Inflammatory macrophage treated with lipopolysaccharide for 1 hour (primary cell): ENCODE data around the gene MALT1.
"Not testable (repeated sequence)": the region's sequence is repeated elsewhere in the genome, so short reads cannot be mapped to it uniquely, and the experiment has no call there.

Experiments used
- DNase-seq, 2 donors: peaks; one replicate each; pipeline ENCODE4 v3.0.0-alpha.2; 2020 to 2022

MALT1 gene

DNA sequence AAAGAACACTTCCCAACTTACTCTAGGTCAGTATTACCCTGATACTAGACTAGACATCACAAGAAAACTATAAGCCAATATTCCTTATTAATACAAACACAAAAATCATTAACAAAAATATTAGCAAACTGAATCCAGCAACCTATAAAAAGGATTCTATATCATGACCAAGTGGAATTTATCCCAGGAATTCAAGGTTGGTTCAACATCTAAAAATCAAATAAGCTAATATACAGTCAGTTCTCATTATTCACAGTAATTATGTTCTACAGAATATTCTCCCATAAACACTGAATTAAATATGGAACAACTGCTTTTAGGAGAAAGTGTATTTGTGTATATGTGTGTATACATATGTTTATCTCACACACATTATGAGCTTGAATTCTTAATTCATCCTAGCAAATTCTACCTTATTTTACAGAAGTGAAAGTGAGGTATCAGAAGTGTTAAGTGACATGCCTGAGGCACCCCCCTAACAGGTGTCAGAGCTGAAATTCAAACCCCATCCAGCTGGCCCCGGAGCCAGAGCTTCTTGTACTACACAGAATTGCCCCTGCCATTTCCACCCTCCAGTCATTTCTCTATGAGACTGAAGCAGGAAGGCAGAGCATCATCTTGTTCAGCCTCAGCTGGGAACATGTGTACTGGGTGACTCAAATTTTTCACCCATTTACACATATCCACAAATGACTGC lies 77.8 kb downstream of the MALT1 start:
- no peak for DNase-seq

DNA sequence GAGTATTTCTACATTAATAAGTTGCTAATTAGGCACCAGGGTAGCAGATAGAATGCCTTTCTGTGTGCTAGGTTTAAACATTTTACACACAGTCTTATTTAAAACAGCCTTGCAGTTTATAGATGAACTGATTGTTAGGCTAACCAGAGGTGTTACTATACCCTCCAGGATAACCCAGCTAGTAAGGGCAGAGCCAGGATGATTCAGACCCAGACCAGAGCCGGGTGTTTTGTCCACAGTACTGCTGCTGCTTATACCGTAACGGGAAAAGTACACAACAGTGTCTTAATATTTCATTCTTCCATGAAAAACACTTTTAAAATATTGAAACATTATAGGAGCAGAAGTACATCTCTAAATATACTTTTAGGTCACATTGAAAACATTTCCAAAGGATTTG lies 82.7 kb downstream of the MALT1 start:
- no peak for DNase-seq

- DNase-seq, result peak; percentile 67 to 70
These were observed 83.3 kb downstream of the MALT1 start for GRCh38 chr18:58754544-58755068.

- no peak for DNase-seq
These were observed 84.2 kb downstream of the MALT1 start for GRCh38 chr18:58755304-58756010.

GRCh38 chr18:58756148-58756547 lies 84.9 kb downstream of the MALT1 start:
- no peak for DNase-seq

DNA sequence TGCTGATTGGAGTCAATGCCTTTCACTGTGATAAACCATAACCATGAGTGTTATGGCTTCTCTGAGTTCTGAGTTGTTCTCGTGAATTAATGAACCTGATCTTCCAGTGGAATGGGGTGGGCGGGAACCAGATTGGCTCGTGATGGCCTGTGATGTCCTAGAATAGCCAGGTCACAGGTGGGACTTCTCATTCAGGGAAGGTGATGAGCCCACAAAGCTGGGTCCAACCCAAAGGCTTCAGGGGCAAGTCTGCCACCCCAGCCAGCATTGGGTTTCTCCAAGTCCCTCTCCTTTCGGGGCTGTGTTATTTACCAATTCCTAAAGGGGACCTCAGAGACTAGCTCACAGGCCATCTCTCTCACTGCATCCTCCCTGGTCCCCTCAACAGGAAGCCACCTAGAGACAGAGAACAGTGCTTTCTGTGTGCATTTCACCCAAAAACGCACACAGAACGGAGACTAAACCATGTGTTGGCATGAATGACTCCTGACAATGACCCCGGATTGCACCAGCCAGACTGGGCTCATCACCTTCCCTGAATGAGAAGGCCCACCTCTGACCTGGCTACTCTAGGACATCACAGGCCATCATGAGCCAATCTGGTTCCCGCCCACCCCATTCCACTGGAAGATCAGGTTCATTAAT lies 85.5 kb downstream of the MALT1 start:
- no peak for DNase-seq

- DNase-seq, result not testable (repeated sequence)
These were observed 86.1 kb downstream of the MALT1 start for GRCh38 chr18:58757351-58757750.

GRCh38 chr18:58758046-58758445 lies 86.8 kb downstream of the MALT1 start:
- no peak for DNase-seq

GRCh38 chr18:58758606-58759005 lies 87.3 kb downstream of the MALT1 start:
- no peak for DNase-seq

DNA sequence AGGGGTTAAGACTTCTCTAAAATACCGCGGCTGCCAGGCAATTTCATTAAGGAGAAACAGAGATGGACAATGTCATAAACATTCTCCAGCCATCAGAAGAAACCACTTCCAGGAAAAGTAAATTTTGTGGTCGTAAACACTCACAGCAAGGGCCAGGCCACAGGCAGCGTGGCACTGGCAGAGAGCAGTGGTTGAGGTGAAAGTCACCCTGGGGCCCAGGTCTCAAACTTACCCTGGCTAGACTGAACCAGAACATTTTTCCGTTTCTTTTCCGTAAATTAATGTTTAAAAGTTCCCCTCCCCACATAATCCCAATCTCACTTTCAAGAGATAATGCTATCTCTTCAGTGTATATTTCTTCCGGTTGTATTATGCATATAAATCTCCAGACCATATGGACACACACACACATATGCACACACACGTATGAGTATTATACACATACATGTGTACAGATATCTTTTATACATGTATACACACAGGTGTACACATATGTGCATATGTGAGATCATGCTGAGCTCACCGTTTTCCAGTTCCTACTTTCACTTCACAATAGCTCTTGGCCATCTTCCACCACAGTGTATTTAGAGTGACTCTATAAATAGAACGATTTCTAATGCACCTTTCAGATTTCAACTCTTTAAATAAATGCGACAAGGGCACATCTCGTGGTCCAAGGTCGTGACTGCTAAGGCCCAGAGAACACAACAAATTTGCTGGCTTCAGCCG lies 90.1 kb downstream of the MALT1 start:
- DNase-seq, result no peak

- no peak for DNase-seq
These were observed 90.9 kb downstream of the MALT1 start for GRCh38 chr18:58761970-58762780.

DNA sequence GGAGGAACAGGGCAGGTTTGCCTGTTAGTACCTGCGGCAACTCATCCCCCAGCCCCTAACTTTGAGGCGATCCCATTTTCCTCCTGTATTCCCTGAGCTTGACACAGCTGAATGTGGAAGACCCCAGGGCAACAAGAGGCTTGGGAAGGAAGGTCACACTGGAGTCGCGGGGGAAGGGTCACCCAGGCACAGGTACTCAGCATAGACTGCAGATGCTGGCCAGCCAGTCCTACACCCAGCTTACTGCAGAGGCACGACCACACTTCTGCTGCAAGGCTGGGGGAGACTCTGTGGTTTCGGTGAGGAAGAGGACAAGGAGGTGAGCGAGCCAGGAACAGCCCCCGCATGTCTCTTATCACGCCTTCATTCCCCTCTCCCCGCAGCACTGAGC lies 91.5 kb downstream of the MALT1 start:
- DNase-seq, result no peak

GRCh38 chr18:58766164-58766563 lies 94.9 kb downstream of the MALT1 start:
- no peak for DNase-seq

DNA sequence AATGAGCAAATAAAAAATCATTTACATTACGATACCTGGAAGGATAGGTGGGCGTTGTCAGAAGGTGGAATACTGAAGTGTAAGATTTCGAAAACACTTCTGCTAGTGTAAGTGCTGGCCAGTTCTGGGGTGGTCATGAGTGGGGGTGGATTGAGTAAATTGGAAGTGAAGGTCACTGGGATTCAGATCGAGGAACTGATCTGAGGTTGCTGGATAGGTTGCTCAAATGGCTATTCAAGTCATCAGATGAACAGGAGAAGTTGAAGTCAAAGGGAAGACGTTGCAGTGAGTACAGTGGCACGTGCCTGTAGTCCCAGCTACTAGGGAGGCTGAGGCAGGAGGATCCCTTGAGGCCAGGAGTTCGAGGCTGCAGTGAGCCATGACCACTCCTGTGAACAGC lies 95.7 kb downstream of the MALT1 start:
- no peak for DNase-seq

DNA sequence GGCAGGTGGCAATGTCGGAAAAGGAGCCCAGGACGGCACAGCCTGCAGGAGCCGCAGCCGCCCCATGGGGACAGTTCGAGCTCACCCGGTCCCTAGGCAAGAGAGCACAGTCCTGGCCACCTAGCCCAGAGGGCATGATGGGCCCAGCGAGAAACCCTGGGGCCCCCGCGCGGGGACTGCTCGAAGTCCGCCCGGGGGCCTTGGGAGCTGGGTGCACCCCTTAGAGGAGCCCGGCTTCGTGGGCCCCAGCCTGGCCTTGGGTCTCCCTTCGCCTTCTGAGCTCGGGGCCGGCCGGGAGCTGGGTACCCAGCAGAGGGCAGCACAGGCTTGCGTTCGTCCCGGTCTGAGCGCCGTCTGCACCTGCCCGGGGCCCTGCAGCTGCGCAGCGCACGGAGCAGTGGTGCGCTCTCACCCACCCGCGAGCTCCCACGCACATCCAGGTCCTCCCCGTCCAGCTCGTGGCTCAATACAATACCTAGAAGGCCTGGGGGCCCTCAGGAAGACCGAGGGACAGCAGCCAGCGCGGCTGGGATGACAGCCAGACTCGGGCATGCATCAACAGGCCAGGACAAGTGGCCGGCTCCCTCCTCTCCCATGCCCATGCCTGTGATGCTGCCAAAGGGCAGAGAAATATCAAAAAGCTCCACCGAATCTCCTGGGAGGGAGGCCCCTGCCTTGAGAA lies 97.2 kb downstream of the MALT1 start:
- peak in 1 of 2 donors; percentile 45 for DNase-seq

GRCh38 chr18:58769321-58769720 lies 98.1 kb downstream of the MALT1 start:
- no peak for DNase-seq

- DNase-seq, result no peak
These were observed 99.3 kb downstream of the MALT1 start for GRCh38 chr18:58770601-58771000.

GRCh38 chr18:58772161-58772560 lies 100.9 kb downstream of the MALT1 start:
- DNase-seq, result no peak

DNA sequence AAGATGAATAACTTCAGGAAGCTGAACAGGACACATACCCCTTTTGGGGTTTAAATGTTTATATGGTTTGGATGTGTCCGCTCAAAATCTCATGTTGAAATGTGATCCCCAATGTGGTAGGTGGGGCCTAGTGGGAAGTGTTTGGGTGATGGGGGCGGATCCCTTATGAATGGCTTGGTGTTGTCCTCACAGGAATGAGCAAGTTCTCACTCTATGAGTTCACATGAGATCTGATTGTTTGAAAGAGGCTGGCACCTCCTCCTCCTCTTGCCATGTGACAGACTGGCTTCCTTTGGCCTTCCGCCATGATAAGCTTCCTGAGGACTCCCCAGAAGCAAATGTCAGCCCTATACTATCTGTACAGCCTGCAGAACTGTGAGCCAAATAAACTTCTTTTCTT lies 104.8 kb downstream of the MALT1 start:
- no peak for DNase-seq

GRCh38 chr18:58776541-58776940 lies 105.3 kb downstream of the MALT1 start:
- DNase-seq, result not testable (repeated sequence)

GRCh38 chr18:58777471-58777870 lies 106.2 kb downstream of the MALT1 start:
- DNase-seq, result peak in 1 of 2 donors; percentile 21

- DNase-seq, result peak; percentile 45 to 67
These were observed 108.3 kb downstream of the MALT1 start for GRCh38 chr18:58779529-58779928.
